PC-9 (cell line): ENCODE data around the gene HLA-A.

Experiments
- EZH2 ChIP-seq: fragments of 200-600 bp; sonication (generic); IDR thresholded peaks from 2 replicates; pipeline ENCODE4 v1.8.0; 2017; ENCODE audit warnings: antibody characterized with exemption, low read depth
- TF ChIP-seq, protein P1 (sequence below): fragments of 200-600 bp; sonication (generic); conservative IDR thresholded peaks from 2 replicates; pipeline ENCODE4 v1.6.1; 2017; ENCODE audit warnings: mixed run types, antibody characterized with exemption, mild to moderate bottlenecking, moderate library complexity

DNA sequence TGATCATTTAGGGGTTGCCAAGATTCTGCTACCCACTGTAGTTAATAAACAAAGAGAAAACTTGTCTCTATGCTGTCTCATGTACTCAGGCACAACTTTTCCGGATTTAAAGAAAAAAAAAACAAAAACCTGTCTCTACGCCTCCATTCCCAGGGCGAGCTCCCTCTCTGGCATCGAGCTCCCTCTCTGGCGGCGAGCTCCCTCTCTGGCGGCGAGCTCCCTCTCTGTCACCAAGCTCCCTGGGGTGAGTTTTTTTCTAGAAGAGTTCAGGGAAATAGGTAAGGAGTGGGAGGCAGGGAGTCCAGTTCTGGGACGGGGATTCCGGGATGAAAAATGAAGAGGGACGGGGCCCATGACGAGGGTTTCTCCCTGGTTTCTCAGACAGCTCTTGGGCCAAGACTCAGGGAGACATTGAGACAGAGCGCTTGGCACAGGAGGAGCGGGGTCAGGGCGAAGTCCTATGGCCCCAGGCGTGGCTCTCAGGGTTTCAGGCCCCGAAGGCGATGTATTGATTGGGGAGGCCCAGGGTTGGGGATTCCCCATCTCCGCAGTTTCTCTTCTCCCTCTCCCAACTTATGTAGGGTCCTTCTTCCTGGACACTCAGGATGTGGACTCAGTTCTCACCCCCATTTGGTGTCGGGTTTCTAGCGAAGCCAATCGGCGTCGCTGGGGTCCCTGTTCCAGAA is 16.5 kb upstream of the HLA-A start:
- TF ChIP-seq, protein P1, sequence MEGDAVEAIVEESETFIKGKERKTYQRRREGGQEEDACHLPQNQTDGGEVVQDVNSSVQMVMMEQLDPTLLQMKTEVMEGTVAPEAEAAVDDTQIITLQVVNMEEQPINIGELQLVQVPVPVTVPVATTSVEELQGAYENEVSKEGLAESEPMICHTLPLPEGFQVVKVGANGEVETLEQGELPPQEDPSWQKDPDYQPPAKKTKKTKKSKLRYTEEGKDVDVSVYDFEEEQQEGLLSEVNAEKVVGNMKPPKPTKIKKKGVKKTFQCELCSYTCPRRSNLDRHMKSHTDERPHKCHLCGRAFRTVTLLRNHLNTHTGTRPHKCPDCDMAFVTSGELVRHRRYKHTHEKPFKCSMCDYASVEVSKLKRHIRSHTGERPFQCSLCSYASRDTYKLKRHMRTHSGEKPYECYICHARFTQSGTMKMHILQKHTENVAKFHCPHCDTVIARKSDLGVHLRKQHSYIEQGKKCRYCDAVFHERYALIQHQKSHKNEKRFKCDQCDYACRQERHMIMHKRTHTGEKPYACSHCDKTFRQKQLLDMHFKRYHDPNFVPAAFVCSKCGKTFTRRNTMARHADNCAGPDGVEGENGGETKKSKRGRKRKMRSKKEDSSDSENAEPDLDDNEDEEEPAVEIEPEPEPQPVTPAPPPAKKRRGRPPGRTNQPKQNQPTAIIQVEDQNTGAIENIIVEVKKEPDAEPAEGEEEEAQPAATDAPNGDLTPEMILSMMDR: no peak
- TF ChIP-seq EZH2: no peak
